ENCODE measurements around the gene CFAP91.

The CFAP91 gene

GRCh38 chr3:119702530-119703527, at the start of gene CFAP91:
Gene CFAP91 (plus strand): TSS chr3:119703022. CDS start chr3:119703099, 77 bp downstream.
- peak; percentile 81 for DNase-seq

GRCh38 chr3:119653876-119654275, 48.9 kb upstream of the CFAP91 start:
- DNase-seq, result no peak

- DNase-seq, result no peak
Observed at GRCh38 chr3:119657887-119658702, 44.7 kb upstream of the CFAP91 start.

GRCh38 chr3:119658994-119659393, 43.8 kb upstream of the CFAP91 start:
- DNase-seq, result no peak

GRCh38 chr3:119659606-119660291, 43.1 kb upstream of the CFAP91 start:
- no peak for DNase-seq

- no peak for DNase-seq
Observed at GRCh38 chr3:119660474-119661440, 42.1 kb upstream of the CFAP91 start, which contains the start of gene POPDC2. Gene POPDC2 (minus strand): TSS chr3:119660589. CDS start chr3:119660423, 166 bp downstream.

GRCh38 chr3:119662604-119663373, 40.0 kb upstream of the CFAP91 start:
- no peak for DNase-seq

GRCh38 chr3:119663885-119664284, 38.9 kb upstream of the CFAP91 start:
- DNase-seq, result no peak

GRCh38 chr3:119664370-119664769, 38.5 kb upstream of the CFAP91 start:
- DNase-seq, result no peak

- no peak for DNase-seq
Observed at GRCh38 chr3:119664850-119665379, 37.9 kb upstream of the CFAP91 start.

GRCh38 chr3:119665954-119666559, 36.8 kb upstream of the CFAP91 start:
- DNase-seq, result no peak

GRCh38 chr3:119669906-119670570, 32.8 kb upstream of the CFAP91 start:
- no peak for DNase-seq

GRCh38 chr3:119672776-119673175, 30.0 kb upstream of the CFAP91 start:
- DNase-seq, result no peak

- DNase-seq, result no peak
Observed at GRCh38 chr3:119673875-119674274, 28.9 kb upstream of the CFAP91 start.

GRCh38 chr3:119675188-119675874, 27.5 kb upstream of the CFAP91 start:
- DNase-seq, result no peak

- no peak for DNase-seq
Observed at GRCh38 chr3:119676020-119676419, 26.8 kb upstream of the CFAP91 start.

- DNase-seq, result peak; percentile 94
Observed at GRCh38 chr3:119676771-119677640, 25.8 kb upstream of the CFAP91 start, which contains the start of gene COX17. Gene COX17 (minus strand): TSS chr3:119677406. CDS start chr3:119677310, 96 bp downstream.

- DNase-seq, result no peak
Observed at GRCh38 chr3:119677641-119677934, 25.2 kb upstream of the CFAP91 start.
